HG03175 (cell line): ENCODE results near the gene SUFU.

Source experiments
- ATAC-seq: cut with Tn5 transposase; IDR thresholded peaks from one replicate; pipeline ENCODE4 v1.9.1; 2021; ENCODE audit warnings: mild to moderate bottlenecking, moderate library complexity; ENCODE audit not compliant: unreplicated experiment

SUFU gene

DNA sequence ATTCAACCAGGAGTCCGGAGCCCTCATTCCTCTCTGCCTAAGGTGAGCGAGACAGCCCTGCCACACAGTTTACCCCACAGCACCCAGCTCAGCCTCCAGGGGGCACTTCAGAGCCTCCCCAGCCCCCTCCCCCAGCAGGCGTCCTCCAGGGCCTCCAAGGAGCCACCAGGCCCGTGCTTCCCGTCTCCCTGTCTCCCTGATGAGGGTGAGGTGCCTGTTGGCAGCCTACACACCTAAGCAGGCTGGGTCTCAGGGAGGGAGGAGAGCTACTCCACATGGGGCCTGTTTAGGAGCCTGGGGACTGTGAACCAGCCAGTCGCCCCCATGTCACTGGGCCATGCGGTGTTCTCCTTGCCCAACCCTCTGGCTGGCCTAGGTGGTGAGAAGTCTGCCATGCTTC lies 111.6 kb downstream of the SUFU start:
- ATAC-seq, result no peak

DNA sequence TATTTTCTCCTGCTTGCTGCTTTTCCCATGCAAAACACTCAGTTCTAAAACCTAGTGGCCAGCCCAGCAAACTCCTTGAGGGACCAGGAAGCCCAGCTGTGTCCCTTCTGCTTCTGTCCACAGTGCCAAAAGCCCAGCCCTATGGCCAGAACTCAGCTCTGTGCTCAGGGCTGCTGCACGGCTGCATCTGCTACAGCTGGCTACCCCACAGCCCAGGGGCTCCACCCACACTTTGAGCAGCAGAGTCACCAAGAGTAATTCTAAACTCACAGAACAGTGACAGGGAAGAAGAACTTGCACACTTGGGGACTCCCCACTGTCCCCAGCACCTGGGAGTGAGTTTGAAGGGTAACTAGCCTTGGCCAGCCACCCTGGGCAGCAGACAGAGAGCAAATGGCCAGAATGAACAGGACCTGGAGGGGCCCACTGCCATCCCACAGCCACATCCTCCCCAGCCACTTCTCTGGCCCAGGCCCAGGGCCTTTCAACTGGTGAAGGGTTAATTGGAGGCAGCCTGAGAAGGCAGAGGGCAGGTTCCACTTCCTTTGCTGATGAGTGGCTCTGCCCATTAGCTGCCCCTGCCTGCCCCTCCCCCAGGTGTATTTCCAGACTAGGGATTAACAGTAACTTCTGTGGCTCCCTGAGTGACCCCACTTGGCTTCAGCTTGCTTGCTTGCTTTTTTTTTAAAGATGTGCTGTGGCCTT lies 112.4 kb downstream of the SUFU start:
- no peak for ATAC-seq

DNA sequence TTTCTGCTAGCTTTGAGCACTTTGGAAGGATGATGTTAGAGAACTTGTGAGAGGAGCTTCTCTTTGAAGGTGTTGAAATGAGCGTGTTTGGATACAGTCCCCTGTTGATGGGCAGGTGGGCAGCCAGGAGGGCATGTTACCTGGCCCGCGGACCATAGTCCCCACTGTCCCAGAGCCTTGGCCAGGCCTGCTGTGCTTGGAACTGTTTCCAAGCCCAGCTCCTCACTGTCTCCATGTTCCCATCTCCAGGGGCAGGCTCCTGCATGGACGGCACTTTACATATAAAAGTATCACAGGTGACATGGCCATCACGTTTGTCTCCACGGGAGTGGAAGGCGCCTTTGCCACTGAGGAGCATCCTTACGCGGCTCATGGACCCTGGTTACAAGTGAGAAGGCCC lies 113.3 kb downstream of the SUFU start:
- no peak for ATAC-seq

DNA sequence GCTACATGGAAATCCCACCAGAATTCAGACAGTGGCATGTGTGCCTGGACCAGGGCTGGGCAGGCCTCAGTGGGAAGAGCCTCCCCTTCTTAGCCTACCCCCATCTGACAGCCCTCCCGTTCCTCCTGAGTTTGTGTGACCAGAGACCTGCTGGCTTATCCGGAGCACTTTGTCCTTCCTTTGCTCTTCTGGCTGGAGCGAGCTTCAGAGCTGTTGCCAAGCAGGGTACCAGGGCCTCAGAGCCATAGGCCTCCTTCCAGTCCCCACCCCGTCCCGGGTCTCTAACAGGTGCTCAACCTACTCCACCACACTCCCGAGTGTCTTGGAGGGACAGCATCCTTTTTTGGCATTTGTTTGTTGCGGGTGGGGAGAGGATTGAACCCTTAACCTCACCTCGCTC lies 114.0 kb downstream of the SUFU start:
- ATAC-seq, result no peak

DNA sequence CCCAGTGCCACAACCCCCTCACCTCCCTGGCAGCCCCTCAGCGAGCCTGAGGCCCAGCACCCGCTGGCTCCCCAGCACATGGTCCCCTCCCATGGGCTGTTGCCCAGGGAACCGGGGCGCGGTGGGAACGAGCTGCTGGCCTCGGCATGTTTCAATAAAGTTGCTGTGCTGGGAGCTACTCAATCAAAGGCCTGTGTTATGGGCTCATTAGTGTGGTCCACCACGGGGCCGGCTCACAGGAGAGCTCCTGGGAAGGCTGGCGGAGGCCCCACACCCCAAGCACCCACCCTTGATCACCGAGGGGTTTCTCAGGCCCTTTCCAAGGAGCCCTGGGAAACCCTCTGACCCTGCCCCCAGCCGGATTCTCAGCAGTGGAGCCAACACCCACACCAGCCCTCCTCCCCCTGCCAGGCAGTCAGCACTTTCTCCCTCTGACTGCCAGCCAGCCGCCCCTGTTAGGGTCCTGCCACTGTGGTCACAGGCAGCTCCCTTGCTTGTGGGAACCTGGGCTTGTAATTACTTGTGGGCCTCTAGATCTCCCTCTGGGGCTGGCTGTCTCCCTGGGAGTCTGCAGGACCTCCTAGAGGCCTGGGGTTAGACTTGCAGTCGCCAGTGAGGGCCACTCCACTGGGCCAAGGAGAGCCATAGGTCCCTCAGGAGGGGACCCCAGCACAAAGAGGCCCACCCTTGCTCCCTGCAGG lies 115.7 kb downstream of the SUFU start:
- ATAC-seq, result no peak

DNA sequence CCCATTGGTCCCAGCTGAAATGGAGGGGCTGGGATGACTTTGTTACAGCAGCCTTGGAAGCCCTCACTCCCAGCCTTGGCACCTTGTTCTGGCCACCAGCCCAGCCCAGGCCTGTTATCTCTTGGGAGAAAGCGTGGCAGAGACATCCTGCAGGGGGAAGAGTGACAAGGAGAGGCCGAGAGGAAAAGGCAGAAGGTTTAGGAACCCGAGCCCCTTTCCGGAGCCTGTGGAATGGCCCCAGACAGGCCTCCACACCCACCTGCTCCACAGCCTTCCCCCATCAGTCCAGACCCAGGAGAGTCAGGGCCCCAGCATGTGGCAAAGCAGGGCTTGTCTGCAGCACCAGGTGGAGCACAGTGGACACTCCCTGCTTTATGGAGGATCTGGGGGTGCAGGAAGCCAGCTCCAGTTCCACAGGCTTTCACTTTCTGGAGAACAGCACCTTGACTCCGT lies 116.4 kb downstream of the SUFU start:
- no peak for ATAC-seq

DNA sequence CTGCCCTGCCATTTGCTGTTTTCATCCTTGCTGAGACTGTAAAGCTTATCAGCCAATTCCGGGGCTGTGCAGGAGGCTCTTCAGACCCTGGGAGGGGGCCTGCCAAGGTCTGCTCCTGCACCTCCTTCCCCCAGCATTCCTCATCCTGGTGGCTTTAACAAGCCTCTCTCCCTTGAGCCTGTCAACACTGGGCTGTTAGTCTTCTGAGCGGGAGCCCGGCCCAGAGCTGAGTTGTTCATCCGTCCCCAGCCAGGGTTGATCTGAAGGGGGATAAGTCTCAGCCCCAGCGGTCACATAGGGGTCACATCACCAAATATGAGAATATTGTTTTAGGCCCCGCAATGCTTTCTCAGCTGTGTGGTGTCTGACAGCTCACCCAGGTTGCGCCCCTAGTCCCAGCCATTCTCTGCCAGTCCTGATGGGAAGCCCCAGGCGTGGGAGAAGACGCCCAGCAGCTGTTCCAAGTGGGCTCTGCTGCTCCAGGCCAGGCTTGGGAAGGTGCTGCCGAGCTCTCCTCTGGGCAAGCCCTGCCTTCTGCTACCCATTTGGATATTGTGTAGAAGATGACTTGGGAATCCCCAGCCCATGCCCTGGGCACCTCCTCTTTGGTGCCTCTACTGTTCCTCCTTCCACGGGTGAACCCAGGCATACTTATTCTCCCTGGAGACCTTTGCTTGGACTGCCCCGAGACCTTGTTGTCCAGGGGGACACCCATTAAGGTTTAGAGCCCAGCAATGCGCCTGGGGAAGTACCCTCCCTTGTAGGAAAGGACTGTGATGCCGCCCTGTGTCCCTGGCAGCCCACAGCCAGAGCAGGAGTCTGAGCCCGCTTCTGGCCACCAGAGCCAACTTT lies 117.0 kb downstream of the SUFU start:
- no peak for ATAC-seq

DNA sequence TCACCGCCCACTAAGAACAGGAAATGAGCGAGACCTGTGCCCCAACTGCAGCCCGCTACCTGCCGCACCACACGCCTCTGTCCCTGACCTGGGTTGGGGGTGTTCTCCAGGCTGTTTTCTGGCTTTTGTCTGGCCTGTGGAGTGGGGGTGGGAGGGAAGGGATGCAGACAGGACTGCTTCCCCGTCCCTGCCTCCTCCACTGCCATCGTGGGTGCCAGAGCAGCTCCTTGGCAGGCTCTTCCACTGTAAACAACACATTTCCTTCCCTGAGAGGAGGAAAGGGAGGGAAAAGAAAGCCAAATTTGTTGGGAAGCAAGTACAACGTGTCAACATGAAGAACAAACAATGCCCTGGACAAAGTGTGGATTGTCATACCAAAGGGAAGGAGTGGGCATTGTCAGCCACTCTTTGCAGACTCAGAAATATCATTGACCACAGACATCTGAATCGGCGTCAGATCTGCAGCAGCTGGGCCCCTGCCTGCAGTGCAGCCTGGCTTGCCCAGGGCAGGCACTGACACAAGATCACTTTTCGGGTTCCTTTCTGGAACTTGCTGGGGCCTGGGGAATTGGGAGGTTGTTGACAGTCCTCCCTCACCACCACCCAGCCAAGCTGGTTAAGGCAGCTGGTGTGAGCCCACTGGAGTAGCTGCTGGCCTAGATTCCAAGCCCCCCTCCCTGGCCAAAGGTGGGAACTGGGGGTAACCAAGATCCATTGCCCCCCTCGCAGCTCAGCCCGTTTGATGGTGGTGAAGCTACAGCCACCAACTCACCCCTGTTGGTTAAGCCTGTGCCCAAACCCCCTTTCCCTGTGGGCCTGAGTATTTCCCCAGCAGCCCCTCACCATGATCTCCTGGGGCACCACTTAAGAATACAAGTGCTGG lies 117.9 kb downstream of the SUFU start:
- no peak for ATAC-seq

DNA sequence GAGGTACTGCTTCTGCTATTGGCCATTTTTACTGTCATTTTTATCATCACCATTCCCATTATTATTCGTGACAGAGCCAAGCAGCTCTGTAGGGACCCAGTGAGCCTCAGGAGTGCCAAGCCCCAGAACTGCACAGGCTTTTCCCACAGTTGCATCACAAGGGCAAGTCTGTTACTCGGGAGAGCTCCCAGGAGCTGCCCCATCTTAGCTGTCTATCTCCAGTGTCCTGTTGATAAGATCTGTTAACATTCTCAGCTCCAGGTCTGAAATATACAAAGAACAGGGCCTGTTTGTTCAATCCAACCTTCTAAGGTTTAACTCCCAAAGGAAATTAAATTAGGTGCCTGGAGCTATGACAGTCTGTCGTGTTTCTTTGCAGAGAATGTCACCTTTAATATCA lies 120.3 kb downstream of the SUFU start:
- ATAC-seq, result no peak

DNA sequence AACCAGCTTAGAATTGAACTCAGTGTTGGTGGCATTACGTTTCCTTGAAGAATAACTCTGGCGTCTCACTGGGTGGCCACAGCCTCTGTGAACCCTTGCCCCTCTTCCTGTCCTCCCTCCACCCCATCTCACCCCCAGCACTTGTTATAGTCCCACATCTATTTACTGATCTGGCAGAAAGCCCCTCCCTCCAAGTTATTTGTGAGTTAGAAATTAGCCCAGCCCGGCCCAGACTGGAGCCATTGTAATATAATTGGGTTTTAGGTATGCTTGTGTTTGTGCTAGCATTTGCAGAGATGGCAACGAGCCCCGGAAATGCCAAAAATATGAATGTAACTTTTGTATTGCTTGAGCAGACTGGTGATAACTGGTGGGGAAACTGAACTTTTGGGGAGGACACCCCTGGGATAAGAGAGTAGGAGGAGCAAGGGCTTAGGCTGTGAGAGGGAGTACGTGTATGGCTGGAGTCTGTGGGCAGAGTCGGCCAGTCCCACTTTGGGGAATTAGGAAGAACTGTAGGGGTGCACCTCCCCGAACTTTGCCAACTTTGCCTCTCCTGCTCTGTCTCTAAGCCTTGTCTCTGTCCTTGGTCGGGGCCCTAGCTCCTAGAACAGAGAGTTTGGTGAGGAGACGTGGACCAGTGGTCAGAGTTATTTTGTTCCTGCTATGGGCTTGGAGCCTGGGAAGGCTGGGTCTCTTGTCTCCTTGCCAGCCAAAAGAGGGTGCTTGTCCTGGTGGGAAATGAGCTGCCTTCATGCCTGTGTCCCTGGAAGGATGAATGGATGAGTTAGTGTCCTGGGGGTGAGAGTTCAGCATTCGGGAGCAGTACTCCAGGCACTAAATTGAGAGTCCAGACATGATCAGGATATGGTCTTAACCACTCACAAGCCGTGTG lies 121.2 kb downstream of the SUFU start:
- ATAC-seq, result no peak

DNA sequence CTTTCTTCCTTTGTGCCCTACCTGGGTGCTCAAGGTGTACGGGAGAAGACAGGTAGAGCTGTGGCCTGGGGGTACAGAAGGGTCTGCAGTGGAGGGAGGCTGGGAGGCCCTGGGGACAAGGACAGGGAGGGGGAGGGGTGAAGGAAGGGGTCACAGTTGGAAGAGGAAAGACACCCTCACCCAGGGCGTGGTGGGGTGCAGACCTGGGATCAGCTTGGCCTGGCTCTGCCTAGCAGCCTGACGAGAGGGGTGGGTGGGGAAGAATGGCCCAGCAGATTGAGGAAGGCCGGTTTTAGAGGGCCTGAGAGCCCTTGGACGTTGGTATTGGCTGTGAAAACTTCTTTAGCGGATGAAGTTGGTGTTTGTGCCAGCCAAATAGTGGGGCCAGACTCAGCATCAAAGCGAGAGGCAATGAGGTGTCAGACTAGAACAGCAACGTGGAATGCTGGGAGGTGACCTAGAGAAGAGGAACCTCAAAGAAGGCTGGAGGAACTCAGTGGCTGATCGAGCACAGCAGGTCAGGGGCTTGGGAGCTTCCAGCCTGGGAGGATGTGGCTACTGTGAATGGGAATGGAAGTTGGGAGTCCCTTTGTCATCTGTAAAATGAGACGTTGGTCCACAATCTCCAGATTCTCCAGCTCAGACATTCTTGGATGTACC lies 122.4 kb downstream of the SUFU start:
- no peak for ATAC-seq

DNA sequence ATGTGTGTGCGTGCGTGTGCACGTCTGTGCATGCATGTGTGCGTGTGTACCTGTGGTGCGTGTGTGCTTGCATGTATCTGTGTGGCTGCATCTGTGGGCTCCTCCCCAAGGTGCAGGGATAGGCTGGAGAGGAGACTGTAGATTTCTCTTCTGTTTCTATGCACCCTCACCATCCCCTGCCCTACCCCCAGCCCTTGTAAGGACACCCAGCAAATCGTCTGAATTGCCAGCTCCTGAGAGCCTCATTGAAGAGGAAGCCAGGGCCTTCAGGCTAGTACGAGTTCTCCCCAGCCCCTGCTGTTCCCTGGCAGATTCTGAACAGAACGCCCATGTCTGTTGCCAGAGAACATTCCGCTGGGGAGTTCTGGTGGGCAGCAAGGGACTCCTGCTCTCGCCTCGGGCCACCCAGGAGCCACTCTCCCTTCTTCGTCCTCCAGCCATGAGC lies 123.5 kb downstream of the SUFU start:
- no peak for ATAC-seq

DNA sequence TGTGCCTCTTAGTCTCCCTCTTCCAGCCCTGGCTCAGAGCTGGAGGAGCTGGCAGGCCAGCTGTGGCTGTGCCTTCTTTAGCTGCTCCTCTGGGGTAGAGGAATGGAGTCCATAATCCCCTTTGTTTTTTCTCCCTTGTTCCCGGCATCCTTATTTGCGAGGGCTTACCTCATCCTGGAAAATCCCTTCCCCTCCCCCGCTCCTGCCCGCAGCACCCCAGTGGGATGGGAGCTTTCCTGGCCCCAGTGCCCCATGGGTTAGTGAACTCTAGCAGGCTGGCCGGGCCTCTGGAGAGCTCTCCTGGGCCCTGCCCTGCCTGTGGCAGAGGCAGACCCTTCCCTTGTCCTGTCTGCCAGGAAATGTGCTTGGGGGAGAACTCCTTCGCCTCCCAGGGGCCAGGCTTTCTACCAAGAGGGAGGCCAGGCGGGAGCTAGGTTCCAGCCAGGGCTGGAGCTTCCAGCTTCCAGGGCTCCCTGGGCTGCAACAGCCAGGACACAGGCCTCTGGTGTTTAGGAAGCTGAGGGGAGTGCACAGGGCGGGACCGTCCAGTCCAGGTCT lies 124.0 kb downstream of the SUFU start:
- no peak for ATAC-seq

DNA sequence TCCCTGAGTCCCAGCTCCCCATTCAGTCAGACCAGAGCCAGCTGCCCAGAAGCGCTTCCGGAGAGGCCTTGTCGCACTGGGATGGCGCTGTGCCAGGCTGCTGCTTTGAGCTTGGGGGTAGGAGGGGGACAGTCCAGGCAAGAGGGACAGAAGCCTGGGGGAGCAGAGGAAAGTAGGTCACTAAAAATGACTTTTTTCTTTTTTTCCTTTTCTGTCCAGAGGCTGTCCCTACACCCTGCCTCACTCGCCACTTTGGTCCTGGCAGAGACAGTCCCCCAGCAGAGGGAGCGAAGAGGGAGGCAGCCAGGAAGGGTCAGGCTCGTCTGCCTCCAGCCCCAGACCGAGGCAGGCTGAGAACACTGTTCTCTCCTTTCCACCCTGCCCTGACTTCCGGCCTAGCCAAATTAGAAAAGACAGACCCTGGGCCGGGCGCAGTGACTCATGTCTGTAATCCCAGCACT lies 124.7 kb downstream of the SUFU start:
- no peak for ATAC-seq

DNA sequence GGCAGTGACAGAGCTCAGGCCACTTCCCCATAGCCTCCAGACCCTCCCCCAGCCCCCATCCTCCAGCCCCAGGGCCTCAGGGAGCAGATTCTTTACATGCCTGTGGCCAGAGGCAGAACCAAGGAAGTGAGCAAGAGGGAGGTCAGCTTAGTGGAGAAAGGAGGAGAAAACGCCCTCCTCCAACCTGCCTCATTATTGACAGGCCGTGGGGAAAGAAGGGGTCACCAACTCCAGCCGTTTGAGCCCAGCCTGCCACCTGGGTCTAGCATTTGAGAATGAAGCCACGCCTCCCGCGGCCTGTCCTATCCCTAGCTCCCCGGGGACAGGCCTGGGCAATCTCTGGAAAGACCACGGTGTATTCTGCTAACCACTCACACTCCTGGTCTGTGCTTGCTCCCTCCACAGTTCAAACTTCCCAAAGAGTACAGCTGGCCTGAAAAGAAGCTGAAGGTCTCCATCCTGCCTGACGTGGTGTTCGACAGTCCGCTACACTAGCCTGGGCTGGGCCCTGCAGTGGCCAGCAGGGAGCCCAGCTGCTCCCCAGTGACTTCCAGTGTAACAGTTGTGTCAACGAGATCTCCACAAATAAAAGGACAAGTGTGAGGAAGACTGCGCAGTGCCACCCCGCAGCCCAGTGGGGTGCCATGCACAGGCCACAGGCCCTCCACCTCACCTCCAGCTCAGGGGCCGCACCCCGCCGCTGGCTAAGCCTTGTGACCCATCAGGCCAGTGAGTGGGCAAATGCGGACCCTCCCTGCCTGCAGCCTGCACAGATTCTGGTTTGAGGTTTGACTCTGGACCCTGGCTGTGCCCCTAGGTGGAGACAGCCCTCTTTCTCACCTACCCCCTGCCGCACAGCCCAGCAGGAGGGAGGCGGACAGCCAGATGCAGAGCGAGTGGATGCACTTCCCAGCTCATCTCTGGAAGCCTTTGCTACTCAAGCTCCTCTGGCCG lies 126.2 kb downstream of the SUFU start:
- ATAC-seq, result no peak

DNA sequence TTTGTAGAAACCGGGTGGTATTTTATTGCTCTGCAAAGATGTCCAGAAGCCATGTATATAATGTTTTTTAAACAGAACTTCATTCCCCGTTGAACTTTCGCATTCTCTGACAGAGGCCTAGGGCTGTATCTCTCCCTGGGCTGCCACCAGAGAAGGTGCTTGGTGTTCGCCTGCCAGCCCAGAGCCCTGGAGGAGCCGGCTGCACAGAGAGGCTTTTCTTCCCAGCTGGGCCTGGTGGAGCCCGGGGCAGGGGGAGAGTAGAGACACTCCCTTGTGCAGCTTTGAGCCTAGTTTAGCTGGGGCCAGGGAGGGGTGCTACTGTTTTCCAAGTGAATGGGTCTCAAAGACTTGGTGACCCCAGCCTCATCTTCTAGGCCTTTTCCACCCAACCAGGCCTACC lies 126.9 kb downstream of the SUFU start:
- no peak for ATAC-seq

DNA sequence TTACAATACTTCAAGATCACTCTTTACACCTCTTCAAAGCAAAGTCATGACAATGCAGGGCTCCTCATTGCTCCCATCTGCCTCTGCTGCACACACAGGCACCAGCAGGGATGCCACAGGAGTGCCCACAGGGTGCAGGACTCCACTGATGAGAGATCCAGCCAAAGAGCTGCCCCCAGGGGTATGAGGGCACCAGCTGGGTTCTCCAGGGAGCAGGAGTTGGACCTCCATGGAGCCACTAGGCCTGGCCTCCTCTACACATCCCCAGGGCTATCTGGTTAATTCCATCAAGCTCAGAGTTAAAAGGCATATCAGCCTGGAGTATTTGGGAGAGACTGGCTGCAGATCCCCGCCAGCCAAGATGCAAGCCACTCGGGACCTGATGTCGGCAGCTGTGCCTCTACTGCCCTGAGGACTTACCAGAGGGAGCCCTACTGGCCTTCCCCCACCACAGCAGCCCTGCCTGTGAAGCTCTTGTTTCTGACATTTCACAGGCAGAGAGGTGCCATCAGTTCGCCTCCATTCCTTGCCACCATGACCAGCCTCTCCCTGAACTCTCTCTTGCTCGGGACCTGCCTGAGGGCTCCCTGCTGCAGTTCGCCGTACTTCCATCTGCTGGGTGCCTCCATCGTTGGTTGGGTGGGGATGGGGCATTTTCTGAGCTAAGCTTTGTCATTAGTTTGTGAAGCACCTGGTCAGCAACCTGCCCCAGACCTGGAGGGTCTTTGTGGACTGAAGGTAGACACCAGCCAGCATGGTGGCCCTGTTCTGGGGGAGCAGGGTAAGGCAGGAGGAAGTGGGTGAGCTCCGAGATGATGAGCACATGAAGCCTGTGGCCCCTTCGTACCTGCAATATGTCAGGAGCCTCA lies 128.0 kb downstream of the SUFU start:
- ATAC-seq, result no peak
